K562 (cell line): ENCODE data around the gene ZFP92. TPM values are rescaled to one million over a fixed set of nuclear protein-coding genes. Genes with fewer than 3 reads are reported as not detected.

Experiments
- BCOR ChIP-seq: fragments of 450-650 bp; IDR thresholded peaks from 2 replicates; pipeline ENCODE4 v1.6.1; 2016
- CREB5 ChIP-seq: fragments of 250-450 bp; sonication (Bioruptor Pico); IDR thresholded peaks from 2 replicates; pipeline ENCODE4 v1.5.0; 2020; ENCODE audit warnings: mild to moderate bottlenecking
- ELF1 ChIP-seq: fragments of 200-800 bp; sonication (Bioruptor generic); IDR thresholded peaks from 2 replicates; pipeline ENCODE4 v1.6.1; 2016; ENCODE audit warnings: missing genetic modification characterization, missing compliant biosample characterization
- NRF1 ChIP-seq, 2 experiments: fragments of 450-650 bp; IDR thresholded peaks in 1 of 2; conservative IDR thresholded peaks in 1 of 2; 2 replicates each; pipeline ENCODE4 v1.6.1; 2014; ENCODE audit warnings: mild to moderate bottlenecking in 2 of 2
- PHF21A ChIP-seq: fragments of 450-650 bp; IDR thresholded peaks from 2 replicates; pipeline ENCODE4 v1.6.1; 2017; ENCODE audit warnings: low read depth, borderline replicate concordance
- PHF8 ChIP-seq: fragments of 200-600 bp; sonication (generic); IDR thresholded peaks from 2 replicates; pipeline ENCODE4 v1.6.1; 2012; ENCODE audit warnings: mixed run types, mild to moderate bottlenecking, inconsistent platforms, low read length, moderate library complexity, borderline replicate concordance
- POLR2G ChIP-seq: fragments of 200-400 bp; formaldehyde crosslinking; IDR thresholded peaks from 2 replicates; pipeline ENCODE4 v1.6.1; 2017; ENCODE audit warnings: low read depth, mild to moderate bottlenecking, antibody characterized with exemption, low read length, moderate library complexity
- SMAD1 ChIP-seq: fragments of 150-350 bp; IDR thresholded peaks from 2 replicates; pipeline ENCODE4 v1.6.1; 2014; ENCODE audit warnings: low read length, low read depth; ENCODE audit not compliant: partially characterized antibody
- YY1 ChIP-seq, 3 experiments: IDR thresholded peaks; 2 replicates each; pipeline ENCODE4 v1.6.1; 2011; ENCODE audit warnings: low read length in 2 of 3, mild to moderate bottlenecking in 2 of 3, moderate library complexity in 2 of 3, borderline replicate concordance in 1 of 3, control low read depth in 1 of 3, low read depth in 1 of 3; ENCODE audit not compliant: insufficient read depth in 3 of 3, insufficient replicate concordance in 2 of 3, control insufficient read depth in 1 of 3, insufficient read length in 1 of 3; ENCODE audit errors: extremely low read depth in 1 of 3
- ZBTB7A ChIP-seq: IDR thresholded peaks from 2 replicates; pipeline ENCODE4 v1.6.1; 2011; ENCODE audit warnings: low read depth, mild to moderate bottlenecking, low read length, moderate library complexity, borderline replicate concordance; ENCODE audit not compliant: control insufficient read depth
- ZNF224 ChIP-seq: sonication (generic); formaldehyde crosslinking; IDR thresholded peaks from 2 replicates; pipeline ENCODE4 v1.8.0; 2022; ENCODE audit warnings: mild to moderate bottlenecking, missing genetic modification reagents
- ZNF655 ChIP-seq: fragments of 250-450 bp; sonication (Bioruptor Pico); IDR thresholded peaks from 2 replicates; pipeline ENCODE4 v1.5.0; 2021
- ZNF740 ChIP-seq, 3 experiments: fragments of 200-800 bp in 1 of 3; sonication (Bioruptor generic) in 1 of 3; sonication (generic) in 1 of 3; formaldehyde crosslinking in 1 of 3; IDR thresholded peaks; 2 replicates each; pipeline versions ENCODE4 v1.6.1 to v1.8.0; 2016 to 2022; ENCODE audit warnings: mild to moderate bottlenecking in 2 of 3, missing compliant biosample characterization in 2 of 3, missing genetic modification characterization in 2 of 3, missing genetic modification reagents in 1 of 3
- polyA plus RNA-seq, 8 experiments: library from polyadenylated mRNA; depleted of rRNA in 4 of 8; stranded (reverse) in 5 of 8; unstranded in 3 of 8; fragments of >200 nt; fragmentation: Nextera tagmentation in 2 of 8; fragmentation: Illumina TruSeq in 1 of 8; extraction: Ambion mirVana in 2 of 8; extraction: Trizol in 1 of 8; gene quantifications; 2 replicates each; pipeline versions ENCODE4 v1.2.1 to v1.2.3, GENCODE V29; 2011 to 2014; ENCODE audit warnings: inconsistent platforms in 1 of 8, missing spikeins in 1 of 8
- total RNA-seq, 7 experiments: library from RNA; depleted of rRNA in 6 of 7; stranded (reverse); fragments of >200 nt in 6 of 7; fragmentation: Illumina TruSeq in 2 of 7; extraction: Trizol in 2 of 7; gene quantifications; 2 replicates each; pipeline versions ENCODE4 v1.2.1 to v1.2.3, GENCODE V29; 2011 to 2021; ENCODE audit warnings: low replicate concordance in 1 of 7
- TF ChIP-seq, protein P1 (sequence below): IDR thresholded peaks from 2 replicates; pipeline ENCODE4 v1.6.1; 2016; ENCODE audit warnings: missing genetic modification characterization, missing compliant biosample characterization
- TF ChIP-seq, protein P2 (sequence below): fragments of 450-650 bp; IDR thresholded peaks from 2 replicates; pipeline ENCODE4 v1.6.1; 2017; ENCODE audit warnings: antibody characterized with exemption, mild to moderate bottlenecking

The ZFP92 gene
- total and polyA plus RNA-seq, 9 of the 15 experiments (the other 6 are each of a cell fraction or from before 2014, with no cell fraction given), result 0.32 to 3.3 (median 1.8) TPM

DNA sequence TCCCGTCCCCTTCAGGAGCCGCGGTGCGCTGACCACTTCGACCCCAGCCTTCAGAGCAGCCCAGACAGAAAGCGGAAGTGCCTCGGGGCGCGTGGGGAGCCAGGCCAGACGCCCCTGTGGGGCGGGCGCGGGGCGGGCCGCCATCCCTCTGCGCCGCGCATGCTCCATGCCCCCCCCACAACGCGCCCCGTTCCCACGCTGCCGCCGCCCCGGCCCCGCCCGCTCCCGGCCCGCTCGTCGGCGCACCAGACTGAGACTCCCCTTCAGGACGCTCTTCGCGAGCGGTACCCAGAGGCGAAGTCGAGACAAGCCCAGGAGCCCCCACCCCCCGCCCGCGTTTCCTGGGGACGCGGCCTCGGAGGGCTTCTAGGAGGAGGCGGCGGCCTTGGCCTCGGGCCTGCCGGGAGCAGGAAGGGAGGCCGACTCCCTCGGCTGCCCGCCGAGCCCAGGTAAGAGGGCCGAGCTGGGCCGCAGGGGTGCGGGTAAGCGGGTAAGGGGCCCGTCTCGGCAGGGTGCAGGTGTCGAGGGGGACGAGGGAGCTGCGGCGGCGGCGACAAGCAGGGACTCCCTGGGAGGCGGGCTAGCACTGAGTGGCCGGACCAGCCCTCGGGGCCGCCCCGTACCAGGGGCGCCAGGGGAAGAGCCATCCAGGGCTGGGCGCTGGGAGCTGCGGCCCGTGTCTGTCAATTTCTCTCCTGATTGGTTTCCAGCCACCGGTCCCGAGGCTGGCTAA lies at the start of gene ZFP92 (continued):
- TF ChIP-seq, protein P1, sequence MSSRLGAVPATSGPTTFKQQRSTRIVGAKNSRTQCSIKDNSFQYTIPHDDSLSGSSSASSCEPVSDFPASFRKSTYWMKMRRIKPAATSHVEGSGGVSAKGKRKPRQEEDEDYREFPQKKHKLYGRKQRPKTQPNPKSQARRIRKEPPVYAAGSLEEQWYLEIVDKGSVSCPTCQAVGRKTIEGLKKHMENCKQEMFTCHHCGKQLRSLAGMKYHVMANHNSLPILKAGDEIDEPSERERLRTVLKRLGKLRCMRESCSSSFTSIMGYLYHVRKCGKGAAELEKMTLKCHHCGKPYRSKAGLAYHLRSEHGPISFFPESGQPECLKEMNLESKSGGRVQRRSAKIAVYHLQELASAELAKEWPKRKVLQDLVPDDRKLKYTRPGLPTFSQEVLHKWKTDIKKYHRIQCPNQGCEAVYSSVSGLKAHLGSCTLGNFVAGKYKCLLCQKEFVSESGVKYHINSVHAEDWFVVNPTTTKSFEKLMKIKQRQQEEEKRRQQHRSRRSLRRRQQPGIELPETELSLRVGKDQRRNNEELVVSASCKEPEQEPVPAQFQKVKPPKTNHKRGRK (tag), result no peak
- TF ChIP-seq, protein P2, sequence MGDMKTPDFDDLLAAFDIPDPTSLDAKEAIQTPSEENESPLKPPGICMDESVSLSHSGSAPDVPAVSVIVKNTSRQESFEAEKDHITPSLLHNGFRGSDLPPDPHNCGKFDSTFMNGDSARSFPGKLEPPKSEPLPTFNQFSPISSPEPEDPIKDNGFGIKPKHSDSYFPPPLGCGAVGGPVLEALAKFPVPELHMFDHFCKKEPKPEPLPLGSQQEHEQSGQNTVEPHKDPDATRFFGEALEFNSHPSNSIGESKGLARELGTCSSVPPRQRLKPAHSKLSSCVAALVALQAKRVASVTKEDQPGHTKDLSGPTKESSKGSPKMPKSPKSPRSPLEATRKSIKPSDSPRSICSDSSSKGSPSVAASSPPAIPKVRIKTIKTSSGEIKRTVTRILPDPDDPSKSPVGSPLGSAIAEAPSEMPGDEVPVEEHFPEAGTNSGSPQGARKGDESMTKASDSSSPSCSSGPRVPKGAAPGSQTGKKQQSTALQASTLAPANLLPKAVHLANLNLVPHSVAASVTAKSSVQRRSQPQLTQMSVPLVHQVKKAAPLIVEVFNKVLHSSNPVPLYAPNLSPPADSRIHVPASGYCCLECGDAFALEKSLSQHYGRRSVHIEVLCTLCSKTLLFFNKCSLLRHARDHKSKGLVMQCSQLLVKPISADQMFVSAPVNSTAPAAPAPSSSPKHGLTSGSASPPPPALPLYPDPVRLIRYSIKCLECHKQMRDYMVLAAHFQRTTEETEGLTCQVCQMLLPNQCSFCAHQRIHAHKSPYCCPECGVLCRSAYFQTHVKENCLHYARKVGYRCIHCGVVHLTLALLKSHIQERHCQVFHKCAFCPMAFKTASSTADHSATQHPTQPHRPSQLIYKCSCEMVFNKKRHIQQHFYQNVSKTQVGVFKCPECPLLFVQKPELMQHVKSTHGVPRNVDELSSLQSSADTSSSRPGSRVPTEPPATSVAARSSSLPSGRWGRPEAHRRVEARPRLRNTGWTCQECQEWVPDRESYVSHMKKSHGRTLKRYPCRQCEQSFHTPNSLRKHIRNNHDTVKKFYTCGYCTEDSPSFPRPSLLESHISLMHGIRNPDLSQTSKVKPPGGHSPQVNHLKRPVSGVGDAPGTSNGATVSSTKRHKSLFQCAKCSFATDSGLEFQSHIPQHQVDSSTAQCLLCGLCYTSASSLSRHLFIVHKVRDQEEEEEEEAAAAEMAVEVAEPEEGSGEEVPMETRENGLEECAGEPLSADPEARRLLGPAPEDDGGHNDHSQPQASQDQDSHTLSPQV, result peak; percentile 66; the same call in 1 of the 2 replicates
- TF ChIP-seq PHF8, result peak; percentile 37; the same call in 1 of the 2 replicates
- TF ChIP-seq ELF1 (tag), result peak; percentile 66
- TF ChIP-seq ZNF655 (CRISPR knock-in tag), result no peak
- TF ChIP-seq ZBTB7A, result peak; percentile 48; the same call in 1 of the 2 replicates
- TF ChIP-seq SMAD1, result no peak
- no peak for TF ChIP-seq PHF21A
- peak; percentile 74 for TF ChIP-seq POLR2G
- TF ChIP-seq YY1 (IDR thresholded peaks at IDR 0.05; ENCODE audit: borderline replicate concordance in 1 of 3, control insufficient read depth in 1 of 3, extremely low read depth in 1 of 3, insufficient read depth in 3 of 3, insufficient read length in 1 of 3, insufficient replicate concordance in 2 of 3, low read depth in 1 of 3, low read length in 2 of 3), result peak in 1 of 3 experiments; percentile 20
- TF ChIP-seq CREB5, result no peak
- TF ChIP-seq ZNF224 (CRISPR knock-in tag), result no peak
- TF ChIP-seq BCOR, result peak; percentile 91
- peak; percentile 90 to 91 for TF ChIP-seq NRF1 (conservative IDR thresholded peaks at IDR 0.05 in 1 of 2, IDR thresholded peaks at IDR 0.05 in 1 of 2)
- peak; percentile 97 for TF ChIP-seq ZNF740 (CRISPR knock-in tag; IDR thresholded peaks at IDR 0.05)
- TF ChIP-seq ZNF740 (tag; IDR thresholded peaks at IDR 0.05), result peak in 1 of 2 experiments; percentile 89; a peak in 2 of 4 replicates
